ENCODE data around the gene FRMD4A.

FRMD4A gene

DNA sequence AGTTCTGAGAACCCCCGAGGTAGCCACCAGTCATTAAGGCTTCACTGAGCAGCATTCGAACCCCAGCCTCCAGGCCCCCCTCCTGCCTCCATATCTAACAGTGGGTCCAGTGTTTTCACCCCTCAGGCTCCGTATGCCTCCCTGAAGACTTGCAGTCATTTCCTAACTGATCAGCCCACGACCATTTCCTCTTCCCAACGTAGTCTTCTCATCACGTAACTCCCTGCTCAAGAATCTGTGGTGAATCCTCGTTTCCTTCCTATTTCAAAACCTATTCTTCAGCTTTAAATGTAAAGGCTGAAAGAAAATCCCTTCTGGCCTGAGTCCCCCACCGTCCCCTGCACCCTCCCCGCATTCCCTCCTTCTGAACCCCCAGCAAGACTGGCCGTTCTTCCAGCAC lies 21.1 kb downstream of the FRMD4A start:
- H3K4me3 ChIP-seq (replicated peaks; ENCODE audit: insufficient read depth, low read length), result no peak overlapping the region
- DNase-seq (ENCODE audit: low read depth in 1 of 2, low spot score in 1 of 2), result no peak
- no peaks in the 10 kb centered on the region for H3K27me3 ChIP-seq (ENCODE audit: insufficient read depth, poor library complexity, severe bottlenecking)
- H3K27ac ChIP-seq (replicated peaks), result no peak overlapping the region
- TF ChIP-seq, protein P1, sequence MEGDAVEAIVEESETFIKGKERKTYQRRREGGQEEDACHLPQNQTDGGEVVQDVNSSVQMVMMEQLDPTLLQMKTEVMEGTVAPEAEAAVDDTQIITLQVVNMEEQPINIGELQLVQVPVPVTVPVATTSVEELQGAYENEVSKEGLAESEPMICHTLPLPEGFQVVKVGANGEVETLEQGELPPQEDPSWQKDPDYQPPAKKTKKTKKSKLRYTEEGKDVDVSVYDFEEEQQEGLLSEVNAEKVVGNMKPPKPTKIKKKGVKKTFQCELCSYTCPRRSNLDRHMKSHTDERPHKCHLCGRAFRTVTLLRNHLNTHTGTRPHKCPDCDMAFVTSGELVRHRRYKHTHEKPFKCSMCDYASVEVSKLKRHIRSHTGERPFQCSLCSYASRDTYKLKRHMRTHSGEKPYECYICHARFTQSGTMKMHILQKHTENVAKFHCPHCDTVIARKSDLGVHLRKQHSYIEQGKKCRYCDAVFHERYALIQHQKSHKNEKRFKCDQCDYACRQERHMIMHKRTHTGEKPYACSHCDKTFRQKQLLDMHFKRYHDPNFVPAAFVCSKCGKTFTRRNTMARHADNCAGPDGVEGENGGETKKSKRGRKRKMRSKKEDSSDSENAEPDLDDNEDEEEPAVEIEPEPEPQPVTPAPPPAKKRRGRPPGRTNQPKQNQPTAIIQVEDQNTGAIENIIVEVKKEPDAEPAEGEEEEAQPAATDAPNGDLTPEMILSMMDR (IDR thresholded peaks at IDR 0.05; ENCODE audit: insufficient read depth, low read length), result no peak
- TF ChIP-seq POLR2AphosphoS5 (IDR thresholded peaks at IDR 0.05; ENCODE audit: low read depth), result no peak
- TF ChIP-seq SPI1 (IDR thresholded peaks at IDR 0.05; ENCODE audit: borderline replicate concordance, low read depth), result no peak
- no peak for TF ChIP-seq GABPA (IDR thresholded peaks at IDR 0.05; ENCODE audit: low read depth)
- TF ChIP-seq, protein P2, sequence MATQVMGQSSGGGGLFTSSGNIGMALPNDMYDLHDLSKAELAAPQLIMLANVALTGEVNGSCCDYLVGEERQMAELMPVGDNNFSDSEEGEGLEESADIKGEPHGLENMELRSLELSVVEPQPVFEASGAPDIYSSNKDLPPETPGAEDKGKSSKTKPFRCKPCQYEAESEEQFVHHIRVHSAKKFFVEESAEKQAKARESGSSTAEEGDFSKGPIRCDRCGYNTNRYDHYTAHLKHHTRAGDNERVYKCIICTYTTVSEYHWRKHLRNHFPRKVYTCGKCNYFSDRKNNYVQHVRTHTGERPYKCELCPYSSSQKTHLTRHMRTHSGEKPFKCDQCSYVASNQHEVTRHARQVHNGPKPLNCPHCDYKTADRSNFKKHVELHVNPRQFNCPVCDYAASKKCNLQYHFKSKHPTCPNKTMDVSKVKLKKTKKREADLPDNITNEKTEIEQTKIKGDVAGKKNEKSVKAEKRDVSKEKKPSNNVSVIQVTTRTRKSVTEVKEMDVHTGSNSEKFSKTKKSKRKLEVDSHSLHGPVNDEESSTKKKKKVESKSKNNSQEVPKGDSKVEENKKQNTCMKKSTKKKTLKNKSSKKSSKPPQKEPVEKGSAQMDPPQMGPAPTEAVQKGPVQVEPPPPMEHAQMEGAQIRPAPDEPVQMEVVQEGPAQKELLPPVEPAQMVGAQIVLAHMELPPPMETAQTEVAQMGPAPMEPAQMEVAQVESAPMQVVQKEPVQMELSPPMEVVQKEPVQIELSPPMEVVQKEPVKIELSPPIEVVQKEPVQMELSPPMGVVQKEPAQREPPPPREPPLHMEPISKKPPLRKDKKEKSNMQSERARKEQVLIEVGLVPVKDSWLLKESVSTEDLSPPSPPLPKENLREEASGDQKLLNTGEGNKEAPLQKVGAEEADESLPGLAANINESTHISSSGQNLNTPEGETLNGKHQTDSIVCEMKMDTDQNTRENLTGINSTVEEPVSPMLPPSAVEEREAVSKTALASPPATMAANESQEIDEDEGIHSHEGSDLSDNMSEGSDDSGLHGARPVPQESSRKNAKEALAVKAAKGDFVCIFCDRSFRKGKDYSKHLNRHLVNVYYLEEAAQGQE (IDR thresholded peaks at IDR 0.05; ENCODE audit: insufficient replicate concordance, low read depth), result no peak

- Histone ChIP-seq H3K4me3 (replicated peaks; ENCODE audit: insufficient read depth, low read length) (no peak overlapping the region), H3K27me3 (ENCODE audit: insufficient read depth, poor library complexity, severe bottlenecking) (no peaks in the 10 kb centered on the region), H3K27ac (replicated peaks) (no peak overlapping the region)
- TF ChIP-seq, protein P1 (IDR thresholded peaks at IDR 0.05; ENCODE audit: insufficient read depth, low read length), result no peak
- no peak for DNase-seq (ENCODE audit: low read depth in 1 of 2, low spot score in 1 of 2)
These were observed 24.5 kb downstream of the FRMD4A start for GRCh38 chr10:14306190-14306589.

- no peaks in the 10 kb centered on the region for H3K27me3 ChIP-seq (ENCODE audit: insufficient read depth, poor library complexity, severe bottlenecking)
- no peak overlapping the region for H3K4me3 ChIP-seq (replicated peaks; ENCODE audit: insufficient read depth, low read length)
- no peak for DNase-seq (ENCODE audit: low read depth in 1 of 2, low spot score in 1 of 2)
- no peak overlapping the region for H3K27ac ChIP-seq (replicated peaks)
- TF ChIP-seq GABPA (IDR thresholded peaks at IDR 0.05; ENCODE audit: low read depth) (no peak), SPI1 (IDR thresholded peaks at IDR 0.05; ENCODE audit: borderline replicate concordance, low read depth) (no peak), POLR2AphosphoS5 (IDR thresholded peaks at IDR 0.05; ENCODE audit: low read depth) (no peak)
- TF ChIP-seq, protein P1 (IDR thresholded peaks at IDR 0.05; ENCODE audit: insufficient read depth, low read length), result no peak
- TF ChIP-seq, protein P2 (IDR thresholded peaks at IDR 0.05; ENCODE audit: insufficient replicate concordance, low read depth), result no peak
These were observed 26.7 kb downstream of the FRMD4A start for GRCh38 chr10:14304046-14304445.

DNA sequence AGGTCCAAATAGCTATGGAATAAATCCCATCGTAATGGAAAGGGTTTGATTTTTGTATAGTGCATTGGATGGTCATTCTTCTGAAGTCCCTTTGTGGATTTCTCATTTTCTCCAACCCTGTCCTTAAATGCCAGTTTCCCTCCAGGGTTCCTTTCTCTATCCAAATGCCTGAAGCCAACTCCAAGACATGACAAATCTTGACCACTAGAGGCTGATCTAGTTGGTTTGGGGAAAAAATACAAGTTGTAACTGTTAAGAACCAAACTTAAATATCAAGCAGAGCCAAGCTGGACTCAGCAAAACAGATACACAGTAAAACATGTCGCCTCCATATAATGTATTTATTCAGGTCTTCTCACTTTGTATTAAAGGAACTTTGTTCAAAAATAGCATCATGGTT lies 28.7 kb downstream of the FRMD4A start:
- Histone ChIP-seq H3K4me3 (replicated peaks; ENCODE audit: insufficient read depth, low read length) (no peak overlapping the region), H3K27me3 (ENCODE audit: insufficient read depth, poor library complexity, severe bottlenecking) (no peaks in the 10 kb centered on the region), H3K27ac (replicated peaks) (no peak overlapping the region)
- TF ChIP-seq GABPA (IDR thresholded peaks at IDR 0.05; ENCODE audit: low read depth) (no peak), SPI1 (IDR thresholded peaks at IDR 0.05; ENCODE audit: borderline replicate concordance, low read depth) (no peak), POLR2AphosphoS5 (IDR thresholded peaks at IDR 0.05; ENCODE audit: low read depth) (no peak)
- TF ChIP-seq, protein P1 (IDR thresholded peaks at IDR 0.05; ENCODE audit: insufficient read depth, low read length), result no peak
- TF ChIP-seq, protein P2 (IDR thresholded peaks at IDR 0.05; ENCODE audit: insufficient replicate concordance, low read depth), result no peak
- DNase-seq (ENCODE audit: low read depth in 1 of 2, low spot score in 1 of 2), result no peak

All from HL-60 (cell line).